HepG2 (cell line): ENCODE measurements around the gene C16orf87. TPM values are rescaled to one million over a fixed set of nuclear protein-coding genes. Genes with fewer than 3 reads are reported as not detected.

ENCODE experiments used
- ARID2 ChIP-seq: sonication (generic); formaldehyde crosslinking; IDR thresholded peaks from 2 replicates; pipeline ENCODE4 v1.8.1; 2022; ENCODE audit warnings: mild to moderate bottlenecking, missing genetic modification reagents, borderline replicate concordance
- CBFB ChIP-seq: sonication (generic); formaldehyde crosslinking; IDR thresholded peaks from 2 replicates; pipeline ENCODE4 v1.4.0; 2020; ENCODE audit warnings: missing genetic modification reagents
- CBX2 ChIP-seq, 2 experiments: fragments of 200-600 bp in 1 of 2; sonication (generic); formaldehyde crosslinking in 1 of 2; IDR thresholded peaks; 2 replicates each; pipeline versions ENCODE4 v1.7.0 to v1.8.1; 2018 to 2022; ENCODE audit warnings: low read depth in 2 of 2, low read length in 1 of 2, mild to moderate bottlenecking in 1 of 2, missing genetic modification reagents in 1 of 2
- EP300 ChIP-seq, 3 experiments: sonication (generic) in 1 of 3; formaldehyde crosslinking in 1 of 3; IDR thresholded peaks; 2 replicates each; pipeline versions ENCODE4 v1.5.1 to v1.6.1; 2011 to 2020; ENCODE audit warnings: low read depth in 2 of 3, low read length in 2 of 3, borderline replicate concordance in 1 of 3, improper control_type of control experiment in 1 of 3, mild to moderate bottlenecking in 1 of 3, missing genetic modification reagents in 1 of 3, moderate library complexity in 1 of 3
- FOXA3 ChIP-seq: IDR thresholded peaks from 2 replicates; pipeline ENCODE4 v1.6.1; 2016; ENCODE audit warnings: missing genetic modification reagents, missing compliant biosample characterization
- IKZF4 ChIP-seq: sonication (generic); formaldehyde crosslinking; IDR thresholded peaks from 2 replicates; pipeline ENCODE4 v1.5.1; 2020; ENCODE audit warnings: borderline replicate concordance, mild to moderate bottlenecking, low read depth, missing genetic modification reagents; ENCODE audit errors: not compliant biosample characterization
- PAWR ChIP-seq: sonication (generic); formaldehyde crosslinking; IDR thresholded peaks from 2 replicates; pipeline ENCODE4 v1.4.0; 2020; ENCODE audit warnings: missing genetic modification reagents, mild to moderate bottlenecking, borderline replicate concordance
- PAX8 ChIP-seq: sonication (generic); formaldehyde crosslinking; IDR thresholded peaks from 2 replicates; pipeline ENCODE4 v1.8.0; 2022; ENCODE audit warnings: mild to moderate bottlenecking, missing genetic modification reagents, borderline replicate concordance
- RAD21 ChIP-seq: fragments of 450-650 bp; formaldehyde crosslinking; IDR thresholded peaks from 2 replicates; pipeline ENCODE4 v1.5.0; 2020; ENCODE audit warnings: mild to moderate bottlenecking
- SUZ12 ChIP-seq: fragments of 150-350 bp; IDR thresholded peaks from 2 replicates; pipeline ENCODE4 v1.6.1; 2014; ENCODE audit warnings: low read depth, low read length
- ZNF138 ChIP-seq: sonication (generic); formaldehyde crosslinking; IDR thresholded peaks from 2 replicates; pipeline ENCODE4 v1.5.0; 2020; ENCODE audit warnings: mild to moderate bottlenecking, low read depth, missing genetic modification reagents
- ZNF17 ChIP-seq: sonication (generic); formaldehyde crosslinking; IDR thresholded peaks from 2 replicates; pipeline ENCODE4 v1.5.0; 2020; ENCODE audit warnings: mild to moderate bottlenecking, missing genetic modification reagents
- ZNF282 ChIP-seq: fragments of 450-650 bp; IDR thresholded peaks from 2 replicates; pipeline ENCODE4 v1.6.1; 2018; ENCODE audit not compliant: partially characterized antibody
- ZNF768 ChIP-seq: sonication (generic); formaldehyde crosslinking; IDR thresholded peaks from 2 replicates; pipeline ENCODE4 v1.4.0; 2020; ENCODE audit warnings: missing genetic modification reagents
- ZNF772 ChIP-seq: sonication (generic); formaldehyde crosslinking; IDR thresholded peaks from 2 replicates; pipeline ENCODE4 v1.5.0; 2020; ENCODE audit warnings: mild to moderate bottlenecking, missing genetic modification reagents
- ZNF781 ChIP-seq: sonication (generic); formaldehyde crosslinking; IDR thresholded peaks from 2 replicates; pipeline ENCODE4 v1.5.1; 2020; ENCODE audit warnings: borderline replicate concordance, mild to moderate bottlenecking, missing genetic modification reagents; ENCODE audit errors: not compliant biosample characterization
- ZNF800 ChIP-seq: sonication (generic); formaldehyde crosslinking; IDR thresholded peaks from 2 replicates; pipeline ENCODE4 v1.4.0; 2020; ENCODE audit warnings: missing genetic modification reagents
- polyA plus RNA-seq, 8 experiments: library from polyadenylated mRNA; depleted of rRNA in 3 of 8; stranded (reverse) in 7 of 8; unstranded in 1 of 8; fragments of >200 nt; fragmentation: Illumina TruSeq in 4 of 8; extraction: Trizol in 4 of 8; gene quantifications; 2 replicates each; pipeline versions ENCODE4 v1.2.1 to v1.2.3, GENCODE V29; 2011 to 2016; ENCODE audit warnings: low read depth in 4 of 8, missing spikeins in 1 of 8, mixed read lengths in 1 of 8; ENCODE audit not compliant: insufficient read depth in 1 of 8
- total RNA-seq, 5 experiments: library from RNA; depleted of rRNA; stranded (reverse); fragments of >200 nt; fragmentation: Illumina TruSeq; extraction: Trizol; gene quantifications; 2 replicates each; pipeline ENCODE4 v1.2.3, GENCODE V29; 2016; ENCODE audit warnings: low read depth in 1 of 5
- TF ChIP-seq, protein P1 (sequence below): sonication (generic); formaldehyde crosslinking; IDR thresholded peaks from 2 replicates; pipeline ENCODE4 v1.5.1; 2020; ENCODE audit warnings: missing genetic modification reagents, mild to moderate bottlenecking, borderline replicate concordance
- TF ChIP-seq, protein P2 (sequence below): sonication (generic); formaldehyde crosslinking; IDR thresholded peaks from 2 replicates; pipeline ENCODE4 v1.4.0; 2020; ENCODE audit warnings: missing genetic modification reagents

Gene C16orf87
- total and polyA plus RNA-seq, 2 of the 13 experiments (the other 11 are each of a cell fraction or from before 2014, with no cell fraction given): 8.6 to 19.5 TPM

DNA sequence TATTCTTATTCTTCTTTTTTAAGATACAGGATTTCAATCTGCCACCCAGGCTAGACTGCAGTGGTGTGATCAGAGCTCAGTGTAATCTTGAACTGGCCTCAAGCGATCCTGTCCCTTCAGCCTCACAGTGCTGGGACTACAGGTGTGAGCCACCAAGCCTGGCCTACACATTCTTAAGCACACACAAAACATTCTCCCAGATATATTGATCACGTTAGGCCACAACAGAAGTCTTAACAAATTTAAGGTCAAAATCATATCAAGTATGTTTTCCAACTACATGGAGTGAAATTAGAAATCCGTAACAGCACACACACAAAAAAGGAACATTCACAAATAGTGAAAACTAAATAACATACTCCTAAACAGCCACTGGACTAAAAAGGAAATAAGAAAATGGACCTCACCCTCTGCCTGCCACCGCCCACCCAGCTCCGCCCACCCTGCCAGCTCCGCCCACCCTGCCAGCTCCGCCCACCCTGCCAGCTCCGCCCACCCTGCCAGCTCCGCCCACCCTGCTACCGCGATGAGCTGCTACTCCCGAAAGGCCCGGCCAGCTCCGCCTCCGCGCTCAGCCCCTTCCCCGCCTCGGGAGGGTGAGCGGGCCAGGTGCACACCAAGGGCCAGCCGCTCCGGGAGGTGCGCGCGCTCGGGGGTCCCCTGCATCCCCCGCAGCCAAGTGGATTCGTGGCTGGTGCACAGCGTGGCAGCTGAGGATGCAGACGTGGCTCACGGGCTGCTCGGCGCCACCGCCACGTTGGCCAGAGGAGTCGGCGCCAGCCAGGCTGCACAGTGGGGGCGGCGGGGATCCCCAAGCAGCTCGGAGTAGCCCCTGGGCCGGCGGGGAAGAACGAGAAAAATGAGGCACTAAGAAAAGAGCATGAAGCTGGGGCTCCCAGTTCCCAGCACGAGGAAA, 41.2 kb downstream of the C16orf87 start (continued):
- TF ChIP-seq PAWR (CRISPR knock-in tag): no peak
- no peak for TF ChIP-seq ZNF282
- TF ChIP-seq SUZ12: no peak
- TF ChIP-seq FOXA3 (CRISPR knock-in tag): 0 out of 2 replicates have a peak, but pooled peaks have one; percentile 20
- no peak for TF ChIP-seq ZNF138 (CRISPR knock-in tag)
- no peak for TF ChIP-seq EP300 (IDR thresholded peaks at IDR 0.05; ENCODE audit: low read depth in 2 of 2, low read length in 2 of 2)
- TF ChIP-seq EP300 (CRISPR knock-in tag; IDR thresholded peaks at IDR 0.05; ENCODE audit: borderline replicate concordance): no peak
- TF ChIP-seq, protein P1, sequence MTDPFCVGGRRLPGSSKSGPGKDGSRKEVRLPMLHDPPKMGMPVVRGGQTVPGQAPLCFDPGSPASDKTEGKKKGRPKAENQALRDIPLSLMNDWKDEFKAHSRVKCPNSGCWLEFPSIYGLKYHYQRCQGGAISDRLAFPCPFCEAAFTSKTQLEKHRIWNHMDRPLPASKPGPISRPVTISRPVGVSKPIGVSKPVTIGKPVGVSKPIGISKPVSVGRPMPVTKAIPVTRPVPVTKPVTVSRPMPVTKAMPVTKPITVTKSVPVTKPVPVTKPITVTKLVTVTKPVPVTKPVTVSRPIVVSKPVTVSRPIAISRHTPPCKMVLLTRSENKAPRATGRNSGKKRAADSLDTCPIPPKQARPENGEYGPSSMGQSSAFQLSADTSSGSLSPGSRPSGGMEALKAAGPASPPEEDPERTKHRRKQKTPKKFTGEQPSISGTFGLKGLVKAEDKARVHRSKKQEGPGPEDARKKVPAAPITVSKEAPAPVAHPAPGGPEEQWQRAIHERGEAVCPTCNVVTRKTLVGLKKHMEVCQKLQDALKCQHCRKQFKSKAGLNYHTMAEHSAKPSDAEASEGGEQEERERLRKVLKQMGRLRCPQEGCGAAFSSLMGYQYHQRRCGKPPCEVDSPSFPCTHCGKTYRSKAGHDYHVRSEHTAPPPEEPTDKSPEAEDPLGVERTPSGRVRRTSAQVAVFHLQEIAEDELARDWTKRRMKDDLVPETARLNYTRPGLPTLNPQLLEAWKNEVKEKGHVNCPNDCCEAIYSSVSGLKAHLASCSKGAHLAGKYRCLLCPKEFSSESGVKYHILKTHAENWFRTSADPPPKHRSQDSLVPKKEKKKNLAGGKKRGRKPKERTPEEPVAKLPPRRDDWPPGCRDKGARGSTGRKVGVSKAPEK (CRISPR knock-in tag): no peak
- no peak for TF ChIP-seq ZNF781 (CRISPR knock-in tag)
- TF ChIP-seq ZNF772 (CRISPR knock-in tag): peak; percentile 67; the same call in 1 of the 2 replicates
- no peak for TF ChIP-seq PAX8 (CRISPR knock-in tag)
- TF ChIP-seq ZNF800: peak; percentile 77
- TF ChIP-seq ZNF17: no peak
- no peak for TF ChIP-seq CBX2 (IDR thresholded peaks at IDR 0.05; ENCODE audit: low read depth, low read length)
- TF ChIP-seq CBX2 (CRISPR knock-in tag; IDR thresholded peaks at IDR 0.05; ENCODE audit: low read depth): 0 out of 2 replicates have a peak, but pooled peaks have one; percentile 54
- peak; percentile 83 for TF ChIP-seq RAD21 (CRISPR knock-in tag)
- TF ChIP-seq, protein P2, sequence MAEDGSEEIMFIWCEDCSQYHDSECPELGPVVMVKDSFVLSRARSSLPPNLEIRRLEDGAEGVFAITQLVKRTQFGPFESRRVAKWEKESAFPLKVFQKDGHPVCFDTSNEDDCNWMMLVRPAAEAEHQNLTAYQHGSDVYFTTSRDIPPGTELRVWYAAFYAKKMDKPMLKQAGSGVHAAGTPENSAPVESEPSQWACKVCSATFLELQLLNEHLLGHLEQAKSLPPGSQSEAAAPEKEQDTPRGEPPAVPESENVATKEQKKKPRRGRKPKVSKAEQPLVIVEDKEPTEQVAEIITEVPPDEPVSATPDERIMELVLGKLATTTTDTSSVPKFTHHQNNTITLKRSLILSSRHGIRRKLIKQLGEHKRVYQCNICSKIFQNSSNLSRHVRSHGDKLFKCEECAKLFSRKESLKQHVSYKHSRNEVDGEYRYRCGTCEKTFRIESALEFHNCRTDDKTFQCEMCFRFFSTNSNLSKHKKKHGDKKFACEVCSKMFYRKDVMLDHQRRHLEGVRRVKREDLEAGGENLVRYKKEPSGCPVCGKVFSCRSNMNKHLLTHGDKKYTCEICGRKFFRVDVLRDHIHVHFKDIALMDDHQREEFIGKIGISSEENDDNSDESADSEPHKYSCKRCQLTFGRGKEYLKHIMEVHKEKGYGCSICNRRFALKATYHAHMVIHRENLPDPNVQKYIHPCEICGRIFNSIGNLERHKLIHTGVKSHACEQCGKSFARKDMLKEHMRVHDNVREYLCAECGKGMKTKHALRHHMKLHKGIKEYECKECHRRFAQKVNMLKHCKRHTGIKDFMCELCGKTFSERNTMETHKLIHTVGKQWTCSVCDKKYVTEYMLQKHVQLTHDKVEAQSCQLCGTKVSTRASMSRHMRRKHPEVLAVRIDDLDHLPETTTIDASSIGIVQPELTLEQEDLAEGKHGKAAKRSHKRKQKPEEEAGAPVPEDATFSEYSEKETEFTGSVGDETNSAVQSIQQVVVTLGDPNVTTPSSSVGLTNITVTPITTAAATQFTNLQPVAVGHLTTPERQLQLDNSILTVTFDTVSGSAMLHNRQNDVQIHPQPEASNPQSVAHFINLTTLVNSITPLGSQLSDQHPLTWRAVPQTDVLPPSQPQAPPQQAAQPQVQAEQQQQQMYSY (CRISPR knock-in tag): 0 out of 2 replicates have a peak, but pooled peaks have one; percentile 49
- peak; percentile 90 for TF ChIP-seq CBFB (CRISPR knock-in tag)
- TF ChIP-seq IKZF4 (CRISPR knock-in tag): no peak
- peak; percentile 73 for TF ChIP-seq ARID2 (CRISPR knock-in tag)
- TF ChIP-seq ZNF768 (CRISPR knock-in tag): peak; percentile 89
